PC-9 (cell line): ENCODE measurements around the gene REPS1. TPM values are rescaled to one million over a fixed set of nuclear protein-coding genes. Genes with fewer than 3 reads are reported as not detected.
"Not testable (repeated sequence)": the region's sequence is repeated elsewhere in the genome, so short reads cannot be mapped to it uniquely, and the experiment has no call there.

ENCODE experiments used
- BruUV-seq: library from RNA; stranded (reverse); fragments of 400-500 nt; replicated peaks from 2 replicates; lab custom pipeline; 2021; lab: Mats Ljungman, UMichigan
- CTCF ChIA-PET: fragments of 300-600 bp; sonication (Branson Sonifier 250); formaldehyde crosslinking; loops from one replicate; lab custom pipeline; 2022; ENCODE audit warnings: antibody characterized with exemption; lab: Charles Lee
- POLR2A ChIA-PET: fragments of 300-600 bp; sonication (Branson Sonifier 250); formaldehyde crosslinking; loops from one replicate; lab custom pipeline; 2022; ENCODE audit warnings: antibody characterized with exemption; ENCODE audit not compliant: unreplicated experiment; lab: Charles Lee
- DNase-seq, 2 experiments: peaks; one replicate each; pipeline versions ENCODE4 v3.0.0 to v3.0.0-alpha.2; 2015 to 2022; ENCODE audit warnings: mixed read lengths in 1 of 2
- H2AFZ ChIP-seq: fragments of 200-600 bp; sonication (generic); 2 replicates; pipeline ENCODE4 v1.8.1; 2017; ENCODE audit warnings: antibody characterized with exemption
- H3F3A ChIP-seq: fragments of 200-600 bp; sonication (generic); 2 replicates; pipeline ENCODE4 v1.8.1; 2017; ENCODE audit warnings: antibody characterized with exemption, mild to moderate bottlenecking, low read depth; ENCODE audit not compliant: insufficient read depth
- H3K27ac ChIP-seq: fragments of 200-600 bp; sonication (generic); 2 replicates; pipeline ENCODE4 v1.6.1; 2016; ENCODE audit warnings: mixed run types
- H3K27me3 ChIP-seq: fragments of 200-600 bp; sonication (generic); 2 replicates; pipeline ENCODE4 v1.6.1; 2016; ENCODE audit warnings: low read depth, mixed run types; ENCODE audit not compliant: insufficient read depth
- H3K36me3 ChIP-seq: fragments of 200-600 bp; sonication (generic); 2 replicates; pipeline ENCODE4 v1.6.1; 2016; ENCODE audit warnings: low read depth, mixed run types
- H3K4me1 ChIP-seq: fragments of 200-600 bp; sonication (generic); replicated peaks from 2 replicates; pipeline ENCODE4 v1.6.1; 2016; ENCODE audit warnings: mixed run types; ENCODE audit not compliant: insufficient read depth
- H3K4me2 ChIP-seq: fragments of 200-600 bp; sonication (generic); 2 replicates; pipeline ENCODE4 v1.6.1; 2017; ENCODE audit warnings: mixed run types
- H3K4me3 ChIP-seq: fragments of 200-600 bp; sonication (generic); 2 replicates; pipeline ENCODE4 v1.6.1; 2016; ENCODE audit warnings: mixed run types
- H3K79me2 ChIP-seq: fragments of 200-600 bp; sonication (generic); 2 replicates; pipeline ENCODE4 v1.6.1; 2017; ENCODE audit warnings: low read depth, mixed run types
- H3K9me2 ChIP-seq: fragments of 200-600 bp; sonication (generic); 2 replicates; pipeline ENCODE4 v1.8.1; 2017; ENCODE audit warnings: mild to moderate bottlenecking; ENCODE audit not compliant: insufficient read depth
- H3K9me3 ChIP-seq: fragments of 200-600 bp; sonication (generic); 2 replicates; pipeline ENCODE4 v1.8.1; 2016; ENCODE audit warnings: low read depth; ENCODE audit not compliant: insufficient read depth
- H4K20me1 ChIP-seq: fragments of 200-600 bp; sonication (generic); 2 replicates; pipeline ENCODE4 v1.8.1; 2017; ENCODE audit not compliant: insufficient read depth
- CTCF ChIP-seq: fragments of 200-600 bp; sonication (generic); conservative IDR thresholded peaks from 2 replicates; pipeline ENCODE4 v1.6.1; 2017; ENCODE audit warnings: mixed run types, antibody characterized with exemption, mild to moderate bottlenecking, moderate library complexity
- EZH2 ChIP-seq: fragments of 200-600 bp; sonication (generic); IDR thresholded peaks from 2 replicates; pipeline ENCODE4 v1.8.0; 2017; ENCODE audit warnings: antibody characterized with exemption, low read depth
- intact Hi-C: fragments of 100-400 bp; cut with micrococcal nuclease; formaldehyde crosslinking; loops from one replicate; pipeline ENCODE4 v1.10.0; 2022; ENCODE audit not compliant: unreplicated experiment
- total RNA-seq: library from RNA; stranded (reverse); gene quantifications from 2 replicates; pipeline ENCODE4 v1.2.3, GENCODE V29; 2021

REPS1 gene
- total RNA-seq, 1 experiment from 2014 or later, result 39.6 TPM

DNA sequence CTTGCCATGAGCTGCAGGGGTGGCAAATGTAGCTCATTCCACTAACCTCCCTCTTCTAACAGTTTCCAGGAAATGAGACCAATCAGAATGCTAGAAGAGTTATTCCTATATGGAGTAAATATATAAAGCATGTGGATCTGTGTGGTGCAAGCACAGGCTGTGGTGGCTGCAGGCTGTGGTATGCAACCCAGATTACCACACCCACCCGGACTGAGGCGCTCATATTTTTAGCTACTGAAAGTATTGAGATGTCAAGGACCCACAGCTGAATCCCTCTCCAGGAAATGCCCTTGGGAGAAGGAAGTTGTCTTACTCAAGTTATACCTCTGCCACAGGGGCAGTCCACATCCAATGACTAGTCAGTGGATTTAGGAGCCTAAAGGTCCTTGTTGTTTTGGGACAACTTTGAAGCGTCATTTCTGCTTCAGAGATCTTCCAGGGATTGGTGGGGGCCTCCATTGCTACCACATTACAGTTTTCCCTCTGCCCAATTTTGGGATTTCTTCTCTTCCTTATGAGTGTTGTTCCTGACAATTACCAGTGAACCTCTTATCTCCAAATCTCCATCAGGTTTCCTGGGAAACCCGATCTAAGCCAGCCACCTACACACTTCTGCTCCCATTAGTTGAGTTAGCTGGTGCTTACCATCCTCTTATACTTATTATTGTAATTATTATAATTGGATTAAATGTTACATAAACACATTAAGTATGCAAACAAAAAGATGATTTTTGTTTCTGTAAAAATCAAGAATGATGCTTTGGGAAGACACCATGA is 12.1 kb upstream of the REPS1 start:
- Histone ChIP-seq H3K9me2 (no peaks in the 10 kb centered on the region; the same call in 1 of the 2 replicates), H3K79me2 (no peaks in the 10 kb centered on the region), H2AFZ (no peak overlapping the region), H3K27ac (no peak overlapping the region), H3K4me3 (no peak overlapping the region), H3K4me1 (no peaks in the 10 kb centered on the region), H3K4me2 (no peak overlapping the region), H3K36me3 (no peaks in the 10 kb centered on the region), H4K20me1 (no peaks in the 10 kb centered on the region), H3K9me3 (no peaks in the 10 kb centered on the region), H3K27me3 (no peaks in the 10 kb centered on the region), H3F3A (no peaks in the 10 kb centered on the region)
- CTCF ChIA-PET, result no interaction called here
- TF ChIP-seq CTCF (no peak), EZH2 (no peak)
- intact Hi-C loops, result no loop called here
- DNase-seq, result peak in 1 of 2 experiments; percentile 58
- POLR2A ChIA-PET, result no interaction called here
- BruUV-seq, result no TSS peak

- Histone ChIP-seq H3K4me3 (no peak overlapping the region), H2AFZ (no peak overlapping the region), H3K27ac (no peak overlapping the region), H4K20me1 (no peaks in the 10 kb centered on the region), H3K9me3 (no peaks in the 10 kb centered on the region), H3K79me2 (no peaks in the 10 kb centered on the region), H3K9me2 (no peaks in the 10 kb centered on the region; the same call in 1 of the 2 replicates), H3K27me3 (no peaks in the 10 kb centered on the region), H3K36me3 (no peaks in the 10 kb centered on the region), H3K4me1 (peaks cover 19% of the 10 kb centered on the region), H3F3A (no peaks in the 10 kb centered on the region), H3K4me2 (no peak overlapping the region)
- intact Hi-C loops, result no loop called here
- ChIA-PET POLR2A (no interaction called here), CTCF (no interaction called here)
- no peak for DNase-seq
- no peak for TF ChIP-seq EZH2
- TF ChIP-seq CTCF, result no peak
- BruUV-seq, result no TSS peak
These were observed 9.1 kb upstream of the REPS1 start for GRCh38 chr6:138997136-138997535.

DNA sequence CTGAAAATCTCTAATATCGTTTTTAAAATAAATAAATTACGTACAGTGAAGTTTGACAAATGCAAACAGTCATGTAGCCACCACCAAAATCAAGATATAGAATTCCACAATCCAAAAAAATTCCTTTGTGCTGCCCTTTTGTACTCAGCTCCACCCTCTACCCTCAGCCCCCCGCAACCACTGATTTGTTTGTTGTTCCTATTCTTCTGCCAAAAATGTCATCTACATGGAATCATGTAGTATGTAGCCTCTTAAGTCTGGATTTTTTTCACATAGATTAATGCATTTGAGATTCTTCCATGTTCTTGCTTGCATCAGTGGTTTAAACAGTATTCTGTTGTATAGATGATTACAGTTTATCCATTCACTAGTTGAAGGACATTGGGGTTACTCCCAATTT is 8.5 kb upstream of the REPS1 start:
- Histone ChIP-seq H2AFZ (no peak overlapping the region), H3K9me2 (no peaks in the 10 kb centered on the region; the same call in 1 of the 2 replicates), H4K20me1 (no peaks in the 10 kb centered on the region), H3F3A (no peaks in the 10 kb centered on the region), H3K27ac (no peak overlapping the region), H3K4me3 (no peak overlapping the region), H3K79me2 (no peaks in the 10 kb centered on the region), H3K9me3 (no peaks in the 10 kb centered on the region), H3K36me3 (no peaks in the 10 kb centered on the region), H3K4me1 (peaks cover 19% of the 10 kb centered on the region), H3K27me3 (no peaks in the 10 kb centered on the region), H3K4me2 (no peak overlapping the region)
- no peak for TF ChIP-seq EZH2
- TF ChIP-seq CTCF, result no peak
- ChIA-PET CTCF (no interaction called here), POLR2A (no interaction called here)
- BruUV-seq, result no TSS peak
- no peak for DNase-seq
- intact Hi-C loops, result no loop called here

DNA sequence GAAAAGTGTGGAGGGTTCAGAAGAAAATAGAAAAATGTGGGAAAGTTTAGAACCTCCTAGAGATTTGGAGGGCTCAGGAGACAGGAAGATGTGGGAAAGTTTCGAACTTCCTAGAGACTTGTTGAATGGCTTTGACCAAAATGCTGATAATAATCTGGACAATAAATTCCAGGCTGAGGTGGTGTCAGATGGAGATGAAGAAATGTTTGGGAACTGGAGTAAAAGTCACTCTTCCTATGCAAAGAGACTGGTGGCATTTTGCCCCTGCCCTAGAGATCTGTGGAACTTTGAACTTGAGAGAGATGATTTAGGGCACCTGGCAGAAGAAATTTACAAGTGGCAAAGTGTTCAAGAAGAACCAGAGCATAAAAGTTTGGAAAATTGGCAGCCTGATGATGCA is 5.4 kb upstream of the REPS1 start:
- intact Hi-C loops, CTCF ChIA-PET, H3K9me2 ChIP-seq, H3K27me3 ChIP-seq, BruUV-seq, H3K36me3 ChIP-seq, H4K20me1 ChIP-seq, H3K79me2 ChIP-seq, H3K4me3 ChIP-seq, POLR2A ChIA-PET, H3K9me3 ChIP-seq, H3F3A ChIP-seq: not testable (repeated sequence)
- Histone ChIP-seq H2AFZ (0 out of 2 replicates have a peak overlapping the region, but pooled peaks have one; percentile 25), H3K4me1 (peaks cover 28% of the 10 kb centered on the region), H3K27ac (peak overlapping the region; percentile 46), H3K4me2 (peak overlapping the region; percentile 55)
- DNase-seq, result peak in 1 of 2 experiments; percentile 76

DNA sequence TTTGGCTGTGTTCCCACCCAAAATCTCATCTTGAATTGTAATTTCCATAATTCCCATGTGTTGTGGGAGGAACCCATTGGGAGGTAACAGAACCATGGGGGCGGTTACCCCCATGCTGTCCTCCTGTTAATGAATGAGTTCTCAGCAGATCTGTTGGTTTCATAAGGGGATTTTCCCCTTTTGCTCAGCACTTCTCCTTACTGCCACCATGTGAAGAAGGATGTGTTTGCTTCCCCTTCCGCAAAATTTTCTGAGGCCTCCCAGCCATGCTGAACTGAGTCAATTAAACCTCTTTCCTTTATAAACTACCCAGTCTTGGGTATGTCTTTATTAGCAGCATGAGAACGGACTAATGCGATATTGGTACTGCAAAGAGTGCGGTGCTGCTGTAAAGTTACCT is 4.9 kb upstream of the REPS1 start:
- H3K4me1 ChIP-seq, result peaks cover 29% of the 10 kb centered on the region
- H3K36me3 ChIP-seq, BruUV-seq, H4K20me1 ChIP-seq, intact Hi-C loops, H3K4me3 ChIP-seq, POLR2A ChIA-PET, H3K27me3 ChIP-seq, DNase-seq, H3K9me2 ChIP-seq, H3F3A ChIP-seq, H3K79me2 ChIP-seq, H2AFZ ChIP-seq, H3K9me3 ChIP-seq: not testable (repeated sequence)
- H3K27ac ChIP-seq, result peak overlapping the region; percentile 46
- peak overlapping the region; percentile 55 for H3K4me2 ChIP-seq
- CTCF ChIA-PET, result interaction anchor here (0.7 kb wide), 1 partner anchor 101 kb away, joined by 4 read pairs; no protein-coding TSS in a partner anchor
